ENCODE results near the gene CELF6.

DNA sequence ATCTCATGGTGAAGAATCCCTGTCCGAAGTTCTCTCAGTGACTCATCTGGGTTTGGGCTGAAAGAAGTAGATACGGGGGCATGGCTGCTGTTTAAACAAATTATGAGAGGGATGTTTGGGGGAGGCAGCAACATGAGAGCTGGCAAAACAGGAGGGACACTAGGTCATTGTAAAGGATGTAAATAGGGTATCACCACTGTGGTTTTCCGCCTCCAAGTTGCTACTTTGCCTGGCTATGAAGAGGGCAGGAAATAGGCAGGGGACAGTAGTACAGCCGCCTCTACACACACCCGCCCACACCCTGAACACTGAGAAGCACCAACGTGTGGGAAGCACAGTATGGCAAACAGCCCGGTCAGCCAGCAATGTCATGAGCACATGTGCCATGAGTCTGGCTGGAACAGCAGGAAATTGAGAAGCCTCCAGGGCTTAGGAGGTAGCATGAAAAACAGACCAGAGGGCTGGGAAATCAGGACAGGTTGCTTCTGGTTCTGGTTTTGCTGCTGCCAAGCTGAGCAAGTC is 38.8 kb upstream of the CELF6 start:
- TF ChIP-seq POLR2A (IDR thresholded peaks at IDR 0.05) = no peak
- TF ChIP-seq, protein P1, sequence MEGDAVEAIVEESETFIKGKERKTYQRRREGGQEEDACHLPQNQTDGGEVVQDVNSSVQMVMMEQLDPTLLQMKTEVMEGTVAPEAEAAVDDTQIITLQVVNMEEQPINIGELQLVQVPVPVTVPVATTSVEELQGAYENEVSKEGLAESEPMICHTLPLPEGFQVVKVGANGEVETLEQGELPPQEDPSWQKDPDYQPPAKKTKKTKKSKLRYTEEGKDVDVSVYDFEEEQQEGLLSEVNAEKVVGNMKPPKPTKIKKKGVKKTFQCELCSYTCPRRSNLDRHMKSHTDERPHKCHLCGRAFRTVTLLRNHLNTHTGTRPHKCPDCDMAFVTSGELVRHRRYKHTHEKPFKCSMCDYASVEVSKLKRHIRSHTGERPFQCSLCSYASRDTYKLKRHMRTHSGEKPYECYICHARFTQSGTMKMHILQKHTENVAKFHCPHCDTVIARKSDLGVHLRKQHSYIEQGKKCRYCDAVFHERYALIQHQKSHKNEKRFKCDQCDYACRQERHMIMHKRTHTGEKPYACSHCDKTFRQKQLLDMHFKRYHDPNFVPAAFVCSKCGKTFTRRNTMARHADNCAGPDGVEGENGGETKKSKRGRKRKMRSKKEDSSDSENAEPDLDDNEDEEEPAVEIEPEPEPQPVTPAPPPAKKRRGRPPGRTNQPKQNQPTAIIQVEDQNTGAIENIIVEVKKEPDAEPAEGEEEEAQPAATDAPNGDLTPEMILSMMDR (IDR thresholded peaks at IDR 0.05) = no peak

All from sigmoid colon (tissue), 3 donors.